GM23338 (cell line): ENCODE results near the gene GATA1. TPM values are rescaled to one million over a fixed set of nuclear protein-coding genes. Genes with fewer than 3 reads are reported as not detected.

Source experiments
- ATAC-seq: fragments of 200-7000 bp; cut with Tn5 transposase; 3 replicates; pipeline ENCODE4 v1.9.1; 2020
- DNase-seq: peaks from one replicate; pipeline ENCODE4 v3.0.0-alpha.2; 2015; ENCODE audit warnings: low spot score
- H2AFZ ChIP-seq: fragments of 200-600 bp; sonication (generic); 2 replicates; pipeline ENCODE4 v1.8.0; 2016; ENCODE audit warnings: antibody characterized with exemption, mild to moderate bottlenecking, moderate library complexity
- H3F3A ChIP-seq: fragments of 200-600 bp; sonication (generic); replicated peaks from 2 replicates; pipeline ENCODE4 v1.8.0; 2017; ENCODE audit warnings: antibody characterized with exemption, mixed run types, low read depth
- H3K27ac ChIP-seq: fragments of 200-600 bp; sonication (generic); 2 replicates; pipeline ENCODE4 v1.6.1; 2016; ENCODE audit warnings: low read depth
- H3K27me3 ChIP-seq: fragments of 200-600 bp; sonication (generic); 2 replicates; pipeline ENCODE4 v1.8.0; 2016; ENCODE audit warnings: mild to moderate bottlenecking, mixed run types, moderate library complexity; ENCODE audit not compliant: insufficient read depth
- H3K36me3 ChIP-seq: fragments of 200-600 bp; sonication (generic); 2 replicates; pipeline ENCODE4 v1.8.0; 2016; ENCODE audit warnings: mild to moderate bottlenecking; ENCODE audit not compliant: insufficient read depth
- H3K4me1 ChIP-seq: fragments of 200-600 bp; sonication (generic); 2 replicates; pipeline ENCODE4 v1.8.0; 2016; ENCODE audit warnings: mild to moderate bottlenecking, moderate library complexity; ENCODE audit not compliant: insufficient read depth
- H3K4me2 ChIP-seq: fragments of 200-600 bp; sonication (generic); 2 replicates; pipeline ENCODE4 v1.7.1; 2017; ENCODE audit warnings: mixed run types
- H3K4me3 ChIP-seq: fragments of 200-600 bp; sonication (generic); 2 replicates; pipeline ENCODE4 v1.6.1; 2016; ENCODE audit warnings: mixed run types
- H3K79me2 ChIP-seq: fragments of 200-600 bp; sonication (generic); replicated peaks from 2 replicates; pipeline ENCODE4 v1.8.0; 2017; ENCODE audit warnings: mild to moderate bottlenecking; ENCODE audit not compliant: insufficient read depth
- H3K9me2 ChIP-seq: fragments of 200-600 bp; sonication (generic); 2 replicates; pipeline ENCODE4 v1.8.0; 2017; ENCODE audit not compliant: insufficient read depth
- H4K20me1 ChIP-seq: fragments of 200-600 bp; sonication (generic); replicated peaks from 2 replicates; pipeline ENCODE4 v1.8.0; 2017; ENCODE audit warnings: mild to moderate bottlenecking; ENCODE audit not compliant: insufficient read depth
- H3K27ac Mint-ChIP-seq: 2 replicates; pipeline ENCODE4 v1.8.0; 2020; ENCODE audit warnings: inconsistent platforms, mild to moderate bottlenecking, moderate library complexity, mixed read lengths
- H3K27me3 Mint-ChIP-seq: 3 replicates; pipeline ENCODE4 v1.8.0; 2022; ENCODE audit warnings: low read depth, mild to moderate bottlenecking, moderate library complexity, mixed read lengths, inconsistent platforms; ENCODE audit not compliant: insufficient read depth, poor library complexity
- H3K36me3 Mint-ChIP-seq: 3 replicates; pipeline ENCODE4 v1.8.0; 2021; ENCODE audit warnings: low read depth, mild to moderate bottlenecking, inconsistent platforms, moderate library complexity, mixed read lengths
- H3K4me1 Mint-ChIP-seq: 3 replicates; pipeline ENCODE4 v1.8.0; 2020; ENCODE audit warnings: mild to moderate bottlenecking, inconsistent platforms, mixed read lengths
- H3K4me3 Mint-ChIP-seq: 3 replicates; pipeline ENCODE4 v1.8.0; 2021; ENCODE audit warnings: moderate library complexity, mild to moderate bottlenecking, inconsistent platforms, mixed read lengths
- H3K9me3 Mint-ChIP-seq: 3 replicates; pipeline ENCODE4 v1.8.0; 2020; ENCODE audit warnings: moderate library complexity, mild to moderate bottlenecking, inconsistent platforms, mixed read lengths
- EZH2 ChIP-seq: fragments of 200-600 bp; sonication (generic); IDR thresholded peaks from one replicate; pipeline ENCODE4 v1.8.0; 2017; ENCODE audit warnings: antibody characterized with exemption, mild to moderate bottlenecking, low read depth; ENCODE audit not compliant: unreplicated experiment
- EZH2phosphoT487 ChIP-seq: fragments of 200-600 bp; sonication (generic); IDR thresholded peaks from one replicate; pipeline ENCODE4 v1.8.1; 2018; ENCODE audit warnings: antibody characterized with exemption; ENCODE audit not compliant: unreplicated experiment
- JUNB ChIP-seq: IDR thresholded peaks from one replicate; pipeline ENCODE4 v1.6.1; 2016; ENCODE audit warnings: antibody characterized with exemption; ENCODE audit not compliant: unreplicated experiment
- NANOG ChIP-seq: IDR thresholded peaks from 2 replicates; pipeline ENCODE4 v1.6.1; 2016; ENCODE audit warnings: antibody characterized with exemption, borderline replicate concordance
- POLR2AphosphoS5 ChIP-seq: IDR thresholded peaks from 2 replicates; pipeline ENCODE4 v1.6.1; 2016; ENCODE audit warnings: antibody characterized with exemption, low read depth
- STAT1 ChIP-seq: IDR thresholded peaks from one replicate; pipeline ENCODE4 v1.6.1; 2016; ENCODE audit warnings: antibody characterized with exemption; ENCODE audit not compliant: unreplicated experiment
- ZNF114 ChIP-seq: fragments of 250-450 bp; sonication (Bioruptor Pico); IDR thresholded peaks from 2 replicates; pipeline ENCODE4 v1.5.0; 2020; ENCODE audit warnings: mild to moderate bottlenecking, moderate library complexity
- ZNF331 ChIP-seq: fragments of 250-450 bp; sonication (Bioruptor Pico); IDR thresholded peaks from 2 replicates; pipeline ENCODE4 v1.5.0; 2020; ENCODE audit warnings: low read depth, mild to moderate bottlenecking, moderate library complexity
- polyA plus RNA-seq: library from polyadenylated mRNA; unstranded; fragments of >200 nt; fragmentation: Nextera tagmentation; extraction: Ambion mirVana; gene quantifications from 2 replicates; pipeline ENCODE4 v1.2.1, GENCODE V29; 2016
- total RNA-seq: library from RNA; depleted of rRNA; stranded (reverse); fragments of >200 nt; shearing (Covaris generic); gene quantifications from 2 replicates; pipeline ENCODE4 v1.2.3, GENCODE V29; 2014
- TF ChIP-seq, protein P1 (sequence below): IDR thresholded peaks from 2 replicates; pipeline ENCODE4 v1.6.1; 2016; ENCODE audit warnings: antibody characterized with exemption
- TF ChIP-seq, protein P2 (sequence below), 2 experiments: fragments of 200-600 bp in 1 of 2; sonication (generic) in 1 of 2; conservative IDR thresholded peaks; 2 replicates each; pipeline versions ENCODE4 v1.5.1 to v1.6.1; 2016 to 2017; ENCODE audit warnings: antibody characterized with exemption in 2 of 2, low read depth in 2 of 2, mild to moderate bottlenecking in 2 of 2, moderate library complexity in 1 of 2
- TF ChIP-seq, protein P3 (sequence below): IDR thresholded peaks from one replicate; pipeline ENCODE4 v1.6.1; 2018; ENCODE audit warnings: antibody characterized with exemption; ENCODE audit not compliant: unreplicated experiment

GATA1 gene
- total and polyA plus RNA-seq, 2 experiments from 2014 or later = not detected

DNA sequence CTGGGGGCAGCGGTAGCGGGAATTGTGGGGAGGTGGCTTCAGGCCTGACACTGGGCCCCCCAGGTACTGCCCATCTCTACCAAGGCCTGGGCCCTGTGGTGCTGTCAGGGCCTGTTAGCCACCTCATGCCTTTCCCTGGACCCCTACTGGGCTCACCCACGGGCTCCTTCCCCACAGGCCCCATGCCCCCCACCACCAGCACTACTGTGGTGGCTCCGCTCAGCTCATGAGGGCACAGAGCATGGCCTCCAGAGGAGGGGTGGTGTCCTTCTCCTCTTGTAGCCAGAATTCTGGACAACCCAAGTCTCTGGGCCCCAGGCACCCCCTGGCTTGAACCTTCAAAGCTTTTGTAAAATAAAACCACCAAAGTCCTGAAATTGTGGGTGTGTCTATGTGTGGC is 7.5 kb downstream of the GATA1 start:
- no peaks in the 10 kb centered on the region for H3F3A ChIP-seq
- H3K9me2 ChIP-seq = no peaks in the 10 kb centered on the region
- H3K4me2 ChIP-seq = no peak overlapping the region
- Mint-ChIP-seq H3K27me3 (peaks cover 7% of the 10 kb centered on the region), H3K4me3 (no peak overlapping the region), H3K4me1 (no peaks in the 10 kb centered on the region), H3K27ac (no peak overlapping the region), H3K9me3 (no peaks in the 10 kb centered on the region), H3K36me3 (no peaks in the 10 kb centered on the region)
- no peaks in the 10 kb centered on the region for H3K27me3 ChIP-seq
- ATAC-seq (no peak), DNase-seq (no peak)
- TF ChIP-seq, protein P1, sequence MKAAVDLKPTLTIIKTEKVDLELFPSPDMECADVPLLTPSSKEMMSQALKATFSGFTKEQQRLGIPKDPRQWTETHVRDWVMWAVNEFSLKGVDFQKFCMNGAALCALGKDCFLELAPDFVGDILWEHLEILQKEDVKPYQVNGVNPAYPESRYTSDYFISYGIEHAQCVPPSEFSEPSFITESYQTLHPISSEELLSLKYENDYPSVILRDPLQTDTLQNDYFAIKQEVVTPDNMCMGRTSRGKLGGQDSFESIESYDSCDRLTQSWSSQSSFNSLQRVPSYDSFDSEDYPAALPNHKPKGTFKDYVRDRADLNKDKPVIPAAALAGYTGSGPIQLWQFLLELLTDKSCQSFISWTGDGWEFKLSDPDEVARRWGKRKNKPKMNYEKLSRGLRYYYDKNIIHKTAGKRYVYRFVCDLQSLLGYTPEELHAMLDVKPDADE = no peak
- TF ChIP-seq ZNF331 (CRISPR knock-in tag) (no peak), EZH2phosphoT487 (no peak), ZNF114 (CRISPR knock-in tag) (no peak), NANOG (no peak), POLR2AphosphoS5 (no peak), STAT1 (no peak), JUNB (no peak)
- TF ChIP-seq, protein P2, sequence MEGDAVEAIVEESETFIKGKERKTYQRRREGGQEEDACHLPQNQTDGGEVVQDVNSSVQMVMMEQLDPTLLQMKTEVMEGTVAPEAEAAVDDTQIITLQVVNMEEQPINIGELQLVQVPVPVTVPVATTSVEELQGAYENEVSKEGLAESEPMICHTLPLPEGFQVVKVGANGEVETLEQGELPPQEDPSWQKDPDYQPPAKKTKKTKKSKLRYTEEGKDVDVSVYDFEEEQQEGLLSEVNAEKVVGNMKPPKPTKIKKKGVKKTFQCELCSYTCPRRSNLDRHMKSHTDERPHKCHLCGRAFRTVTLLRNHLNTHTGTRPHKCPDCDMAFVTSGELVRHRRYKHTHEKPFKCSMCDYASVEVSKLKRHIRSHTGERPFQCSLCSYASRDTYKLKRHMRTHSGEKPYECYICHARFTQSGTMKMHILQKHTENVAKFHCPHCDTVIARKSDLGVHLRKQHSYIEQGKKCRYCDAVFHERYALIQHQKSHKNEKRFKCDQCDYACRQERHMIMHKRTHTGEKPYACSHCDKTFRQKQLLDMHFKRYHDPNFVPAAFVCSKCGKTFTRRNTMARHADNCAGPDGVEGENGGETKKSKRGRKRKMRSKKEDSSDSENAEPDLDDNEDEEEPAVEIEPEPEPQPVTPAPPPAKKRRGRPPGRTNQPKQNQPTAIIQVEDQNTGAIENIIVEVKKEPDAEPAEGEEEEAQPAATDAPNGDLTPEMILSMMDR (conservative IDR thresholded peaks at IDR 0.05; ENCODE audit: low read depth in 2 of 2) = no peak
- no peak overlapping the region for H3K27ac ChIP-seq
- no peak overlapping the region for H2AFZ ChIP-seq
- no peaks in the 10 kb centered on the region for H3K36me3 ChIP-seq
- no peaks in the 10 kb centered on the region for H4K20me1 ChIP-seq
- no peak overlapping the region for H3K4me3 ChIP-seq
- no peaks in the 10 kb centered on the region for H3K79me2 ChIP-seq
- no peaks in the 10 kb centered on the region for H3K4me1 ChIP-seq

DNA sequence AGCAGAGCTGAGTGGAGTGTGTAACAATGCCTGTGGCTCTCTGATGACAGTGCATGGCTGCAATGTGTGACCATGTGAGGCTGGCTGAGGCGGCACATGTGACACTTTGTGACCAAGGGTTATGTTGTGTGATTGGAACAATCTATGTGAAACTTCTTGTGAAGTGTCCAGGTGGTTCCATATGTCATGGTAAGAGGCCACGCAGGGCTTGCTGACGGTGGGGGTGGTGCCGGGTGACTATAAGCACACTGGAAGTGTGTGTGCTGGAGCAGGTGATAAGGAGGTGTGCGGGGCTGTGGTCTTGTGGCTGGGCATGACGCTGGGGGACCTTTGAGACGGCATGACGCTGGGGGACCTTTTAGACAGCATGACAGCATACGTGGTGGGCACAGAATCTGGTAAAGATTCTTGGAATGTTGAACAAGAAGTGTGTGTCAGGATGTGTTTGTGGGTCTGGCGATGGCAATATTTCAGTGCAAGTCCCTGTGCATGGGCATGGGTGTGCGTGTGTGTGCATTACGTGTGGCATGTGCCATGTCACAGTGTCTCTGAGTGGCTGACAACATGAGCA is 8.0 kb downstream of the GATA1 start:
- no peaks in the 10 kb centered on the region for H4K20me1 ChIP-seq
- no peak overlapping the region for H3K4me3 ChIP-seq
- ATAC-seq (no peak), DNase-seq (no peak)
- no peaks in the 10 kb centered on the region for H3K36me3 ChIP-seq
- no peaks in the 10 kb centered on the region for H3K4me1 ChIP-seq
- H2AFZ ChIP-seq = no peak overlapping the region
- Mint-ChIP-seq H3K27ac (no peak overlapping the region), H3K36me3 (no peaks in the 10 kb centered on the region), H3K4me1 (no peaks in the 10 kb centered on the region), H3K27me3 (peaks cover 7% of the 10 kb centered on the region), H3K9me3 (no peaks in the 10 kb centered on the region), H3K4me3 (no peak overlapping the region)
- no peaks in the 10 kb centered on the region for H3F3A ChIP-seq
- H3K79me2 ChIP-seq = no peaks in the 10 kb centered on the region
- H3K27me3 ChIP-seq = no peaks in the 10 kb centered on the region
- H3K4me2 ChIP-seq = no peak overlapping the region
- no peak overlapping the region for H3K27ac ChIP-seq
- no peaks in the 10 kb centered on the region for H3K9me2 ChIP-seq
- TF ChIP-seq ZNF114 (CRISPR knock-in tag) (no peak), POLR2AphosphoS5 (no peak), EZH2phosphoT487 (no peak), EZH2 (no peak)
- TF ChIP-seq, protein P3, sequence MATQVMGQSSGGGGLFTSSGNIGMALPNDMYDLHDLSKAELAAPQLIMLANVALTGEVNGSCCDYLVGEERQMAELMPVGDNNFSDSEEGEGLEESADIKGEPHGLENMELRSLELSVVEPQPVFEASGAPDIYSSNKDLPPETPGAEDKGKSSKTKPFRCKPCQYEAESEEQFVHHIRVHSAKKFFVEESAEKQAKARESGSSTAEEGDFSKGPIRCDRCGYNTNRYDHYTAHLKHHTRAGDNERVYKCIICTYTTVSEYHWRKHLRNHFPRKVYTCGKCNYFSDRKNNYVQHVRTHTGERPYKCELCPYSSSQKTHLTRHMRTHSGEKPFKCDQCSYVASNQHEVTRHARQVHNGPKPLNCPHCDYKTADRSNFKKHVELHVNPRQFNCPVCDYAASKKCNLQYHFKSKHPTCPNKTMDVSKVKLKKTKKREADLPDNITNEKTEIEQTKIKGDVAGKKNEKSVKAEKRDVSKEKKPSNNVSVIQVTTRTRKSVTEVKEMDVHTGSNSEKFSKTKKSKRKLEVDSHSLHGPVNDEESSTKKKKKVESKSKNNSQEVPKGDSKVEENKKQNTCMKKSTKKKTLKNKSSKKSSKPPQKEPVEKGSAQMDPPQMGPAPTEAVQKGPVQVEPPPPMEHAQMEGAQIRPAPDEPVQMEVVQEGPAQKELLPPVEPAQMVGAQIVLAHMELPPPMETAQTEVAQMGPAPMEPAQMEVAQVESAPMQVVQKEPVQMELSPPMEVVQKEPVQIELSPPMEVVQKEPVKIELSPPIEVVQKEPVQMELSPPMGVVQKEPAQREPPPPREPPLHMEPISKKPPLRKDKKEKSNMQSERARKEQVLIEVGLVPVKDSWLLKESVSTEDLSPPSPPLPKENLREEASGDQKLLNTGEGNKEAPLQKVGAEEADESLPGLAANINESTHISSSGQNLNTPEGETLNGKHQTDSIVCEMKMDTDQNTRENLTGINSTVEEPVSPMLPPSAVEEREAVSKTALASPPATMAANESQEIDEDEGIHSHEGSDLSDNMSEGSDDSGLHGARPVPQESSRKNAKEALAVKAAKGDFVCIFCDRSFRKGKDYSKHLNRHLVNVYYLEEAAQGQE = no peak
